UCSD-AML1 (cell line): ENCODE results near the gene CSNK1A1.
"Not testable (repeated sequence)": the region's sequence is repeated elsewhere in the genome, so short reads cannot be mapped to it uniquely, and the experiment has no call there.

Experiments used
- DNase-seq: peaks from one replicate; lab custom pipeline; 2025; ENCODE audit not compliant: unreplicated experiment; lab: John Stamatoyannopoulos, UW

The CSNK1A1 gene

DNA sequence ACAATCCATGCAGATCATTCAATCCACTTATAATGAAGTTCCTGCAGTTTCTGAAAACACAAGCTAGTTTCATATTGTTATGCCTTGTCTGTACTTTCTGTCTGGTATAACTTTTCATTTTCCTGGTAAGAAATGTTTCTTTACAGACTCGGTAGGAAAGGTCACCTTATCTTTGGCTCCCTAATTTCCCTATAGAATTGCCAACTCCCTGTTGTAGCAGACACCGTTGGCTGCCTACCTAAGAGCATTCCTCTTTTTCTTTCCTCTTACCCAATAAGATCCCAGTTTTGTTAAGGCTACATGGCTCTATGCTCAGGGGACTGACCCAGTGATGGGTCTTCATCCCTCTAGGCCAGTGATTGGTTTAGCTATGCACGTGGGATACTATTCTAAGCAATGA, 23.9 kb upstream of the CSNK1A1 start:
- no peak for DNase-seq

DNA sequence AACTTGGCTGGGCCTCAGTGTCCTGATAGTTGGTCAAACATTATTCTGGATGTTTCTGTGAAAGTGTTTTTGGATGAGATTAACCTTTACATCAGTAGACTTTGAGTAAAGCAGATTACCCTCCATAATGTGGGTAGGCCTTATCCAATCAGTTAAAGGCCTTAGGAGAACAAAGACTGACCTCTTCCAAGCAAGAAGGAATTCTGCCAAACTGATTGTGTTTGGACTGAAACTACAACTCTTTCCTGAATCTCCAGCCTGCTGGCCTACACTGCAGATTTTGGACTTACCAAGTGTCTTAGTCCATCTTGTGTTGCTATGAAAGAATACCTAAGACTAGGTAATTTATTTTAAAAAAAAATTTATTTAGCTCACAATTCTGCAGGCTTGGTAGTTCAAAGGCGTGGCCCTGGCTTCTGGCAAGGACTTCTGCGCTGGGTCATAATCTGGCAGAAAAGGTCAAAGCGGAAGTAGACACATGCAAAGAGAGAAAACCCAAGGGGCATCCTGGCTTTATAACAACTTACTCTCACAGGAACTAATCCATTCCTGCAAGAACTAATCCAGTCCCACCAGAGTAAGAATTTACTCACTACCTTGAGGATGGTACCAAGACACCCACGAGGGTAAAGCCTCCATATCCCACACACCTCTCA, 21.5 kb upstream of the CSNK1A1 start:
- no peak for DNase-seq

DNA sequence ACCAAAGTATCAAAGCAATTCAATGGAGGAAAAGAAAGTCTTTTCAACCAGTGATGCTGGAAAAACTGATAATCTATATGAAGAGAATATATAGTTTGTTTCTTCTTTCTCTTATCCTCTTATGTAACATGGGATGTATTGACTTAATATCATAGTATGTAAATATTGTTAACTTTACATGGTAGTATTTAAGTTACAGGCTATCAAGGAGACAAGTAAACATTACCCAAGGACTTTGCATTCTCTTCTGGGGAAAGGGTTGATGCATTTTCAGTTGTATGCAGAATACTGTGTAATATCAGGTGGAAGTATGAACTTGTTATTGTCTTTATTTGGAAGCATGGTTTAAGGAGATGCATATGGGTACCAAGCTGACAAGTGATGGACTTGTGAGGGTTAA, 20.9 kb upstream of the CSNK1A1 start:
- DNase-seq = no peak

DNA sequence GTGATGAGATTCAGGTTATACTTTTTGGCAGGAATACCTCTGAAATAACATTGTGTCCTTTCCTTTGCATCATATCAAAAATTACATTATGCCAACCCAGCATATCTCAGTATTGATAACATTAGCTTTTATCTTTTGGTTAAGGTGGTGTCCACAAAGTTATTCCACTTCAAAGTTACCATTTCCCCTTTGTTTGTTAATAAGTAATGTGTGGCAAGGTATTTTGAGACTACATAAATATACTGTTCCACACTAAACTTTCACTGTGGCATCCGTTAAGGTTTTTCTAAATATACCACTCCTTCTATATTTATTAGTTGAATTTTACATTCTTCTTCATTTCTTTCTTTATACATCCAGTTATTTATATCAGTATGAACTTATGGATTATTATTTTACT, 16.0 kb upstream of the CSNK1A1 start:
- DNase-seq = no peak

DNA sequence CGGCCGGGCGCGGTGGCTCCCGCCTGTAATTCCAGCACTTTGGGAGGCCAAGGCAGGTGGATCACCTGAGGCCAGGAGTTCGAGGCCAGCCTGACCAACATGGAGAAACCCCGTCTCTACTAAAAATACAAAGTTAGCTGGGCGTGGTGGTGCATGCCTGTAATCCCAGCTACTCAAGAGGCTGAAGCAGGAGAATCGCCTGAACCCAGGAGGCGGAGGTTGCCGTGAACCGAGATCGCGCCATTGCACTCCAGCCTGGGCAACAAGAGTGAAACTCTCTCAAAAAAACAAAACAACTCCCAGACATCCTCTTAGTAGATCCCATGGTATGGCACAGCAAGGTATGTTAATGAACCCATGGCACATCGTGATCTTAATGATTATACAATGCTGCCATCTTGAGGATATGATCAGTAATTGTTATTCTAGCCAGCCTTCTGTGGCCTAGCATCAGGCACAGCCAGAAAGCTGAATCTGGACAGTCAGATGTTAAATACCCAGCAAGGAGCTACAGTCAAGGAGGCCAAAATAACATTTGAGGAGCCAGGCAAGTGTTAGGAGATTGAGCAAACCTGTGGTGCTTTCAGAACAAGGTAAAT, 13.4 kb upstream of the CSNK1A1 start:
- DNase-seq = not testable (repeated sequence)

DNA sequence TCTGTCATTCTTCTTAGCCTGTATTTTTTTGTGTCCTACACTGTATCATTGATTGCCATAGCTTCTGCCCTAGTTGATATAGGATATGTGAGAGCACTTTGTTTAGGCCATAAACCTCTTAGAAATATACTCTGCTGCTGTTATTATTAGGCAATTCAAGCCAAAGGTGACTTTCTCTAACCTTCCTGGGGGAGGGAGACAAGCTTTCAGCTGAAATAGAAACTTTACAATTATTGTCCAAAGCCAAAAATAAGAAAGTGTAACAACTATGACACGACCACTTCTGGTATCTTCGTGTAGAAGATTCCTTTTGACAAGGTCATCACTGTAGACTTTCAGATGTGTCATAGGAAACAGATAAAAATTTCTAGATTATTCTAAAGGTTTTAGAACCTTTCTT, 12.2 kb upstream of the CSNK1A1 start:
- no peak for DNase-seq

DNA sequence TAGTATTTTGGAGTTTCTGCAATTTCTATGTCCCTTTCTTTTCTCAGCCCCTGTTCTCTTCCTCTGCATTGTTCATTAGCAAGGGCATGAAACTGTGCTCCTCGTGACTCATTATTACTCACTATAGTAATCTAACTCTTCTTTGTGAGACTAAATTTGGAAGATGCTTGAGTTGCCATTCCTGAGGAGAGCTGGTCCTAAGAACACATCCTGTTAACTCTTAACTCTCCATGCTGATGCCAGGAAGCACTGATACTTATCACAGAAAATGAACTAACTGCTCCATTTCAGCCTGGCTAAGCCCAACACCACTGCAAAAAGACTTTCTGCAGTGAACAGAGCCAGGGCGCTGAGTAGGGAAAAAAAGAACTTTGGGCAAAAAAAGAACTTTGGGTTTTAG, 10.6 kb upstream of the CSNK1A1 start:
- no peak for DNase-seq

DNA sequence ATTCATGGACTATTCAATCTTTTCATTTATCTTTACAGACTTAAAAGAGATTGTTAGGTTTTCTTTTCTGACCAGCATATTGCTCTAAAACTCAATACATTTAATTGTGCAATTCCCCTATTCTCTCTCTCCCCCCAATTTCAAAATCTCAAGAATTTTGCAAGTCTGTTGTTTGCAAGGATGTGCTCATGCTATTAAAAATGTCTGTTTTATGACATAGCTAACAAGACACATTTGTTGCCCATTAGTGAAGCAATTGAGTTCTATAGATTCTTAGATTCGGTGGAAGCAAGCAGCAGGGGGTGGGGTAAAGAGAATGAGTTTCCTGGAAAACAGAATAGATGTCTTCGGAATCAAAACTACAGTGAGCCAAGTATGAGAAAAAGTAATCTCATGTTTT, 8.5 kb upstream of the CSNK1A1 start:
- DNase-seq = no peak

DNA sequence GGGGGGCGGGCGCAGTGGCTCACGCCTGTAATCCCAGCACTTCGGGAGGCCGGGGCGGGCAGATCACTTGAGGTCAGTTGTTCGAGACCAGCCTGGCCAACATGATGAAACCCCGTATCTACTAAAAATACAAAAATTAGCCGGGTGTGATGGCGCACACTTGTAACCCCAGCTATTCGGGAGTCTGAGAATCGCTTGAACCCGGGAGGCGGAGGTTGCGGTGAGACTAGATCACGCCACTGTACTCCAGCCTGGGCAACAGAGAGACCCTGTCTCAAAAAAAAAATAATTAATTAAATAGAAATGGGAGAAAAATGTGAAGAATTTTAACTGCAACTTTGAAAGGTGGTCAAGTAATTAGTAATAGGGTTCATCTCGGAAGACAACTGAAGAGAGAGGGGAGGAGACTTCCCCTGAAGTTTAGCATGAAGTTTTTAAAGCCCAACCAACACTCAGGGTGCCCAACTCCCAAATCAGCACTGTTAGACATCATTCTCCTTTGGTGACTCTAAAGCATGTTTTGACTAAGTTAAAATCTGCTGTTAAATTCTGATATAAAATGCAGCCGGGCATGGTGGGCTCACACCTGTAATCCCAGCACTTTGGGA, 1.4 kb upstream of the CSNK1A1 start:
- no peak for DNase-seq

DNA sequence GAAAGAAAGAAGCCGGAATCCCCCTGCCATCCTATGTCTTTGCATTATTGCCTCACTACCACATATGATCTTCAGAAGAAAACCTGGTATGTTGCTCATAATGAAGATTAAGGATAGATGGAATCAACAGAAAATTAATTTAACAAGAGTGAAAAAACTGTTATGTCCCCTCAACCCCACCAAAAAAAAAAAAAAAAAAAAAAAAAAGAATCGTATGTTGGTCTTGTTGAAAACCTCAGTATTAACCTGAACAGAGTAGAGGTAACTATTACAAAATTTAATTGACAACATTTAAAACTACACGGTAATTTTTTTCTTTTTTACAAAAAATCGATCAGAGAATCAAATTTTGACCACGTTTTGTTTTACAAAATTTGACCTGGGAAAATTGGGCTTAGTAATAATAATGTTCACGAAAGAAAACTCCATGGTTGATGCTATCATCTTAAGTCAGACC, 827 bp upstream of the CSNK1A1 start:
- no peak for DNase-seq

DNA sequence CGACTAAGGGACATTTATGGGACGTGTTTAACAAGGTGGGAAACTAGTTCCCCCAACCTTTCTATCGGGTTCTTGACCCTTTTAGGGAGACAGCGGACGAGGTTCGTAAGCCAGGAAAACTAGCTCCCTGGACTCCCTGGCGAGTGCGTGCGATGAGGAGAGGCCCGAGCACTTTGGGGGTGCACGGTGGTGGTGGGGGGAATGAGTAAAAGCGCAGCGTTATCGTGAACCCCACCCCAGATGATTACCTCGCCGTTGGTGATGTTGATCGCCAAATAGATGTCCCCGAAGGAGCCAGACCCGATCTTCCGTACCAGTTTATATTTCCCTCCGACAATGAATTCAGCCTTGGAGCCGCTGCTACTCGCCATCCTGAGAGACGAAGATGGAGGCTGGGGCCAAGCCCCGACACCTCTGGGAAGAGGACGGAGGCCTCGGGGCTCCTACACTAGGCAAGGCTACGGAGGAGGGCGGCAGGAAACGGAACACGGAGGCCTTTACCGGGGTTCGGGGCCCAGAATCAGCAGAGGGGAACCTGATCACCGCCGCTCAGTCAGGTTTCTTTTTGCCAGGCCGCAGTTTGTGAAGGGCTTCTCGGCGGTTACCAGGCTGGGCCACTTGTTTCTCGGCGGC, 529 bp downstream of the CSNK1A1 start:
- DNase-seq = peak; percentile 58

DNA sequence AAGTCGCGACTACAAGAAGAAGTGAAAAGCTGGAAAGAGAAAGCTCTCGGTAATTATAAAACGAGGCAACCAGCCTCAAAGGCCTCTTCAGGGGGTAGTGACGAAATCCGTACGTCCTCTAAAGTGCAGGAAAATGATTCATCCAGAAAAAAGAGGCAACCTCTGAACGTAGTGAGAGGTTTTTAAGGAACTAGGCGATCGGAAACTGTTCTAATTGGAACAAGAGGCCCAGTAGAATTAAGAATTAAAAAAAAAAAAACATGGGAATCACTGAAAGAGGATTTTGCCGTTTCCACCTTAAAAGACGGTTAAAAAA, 1.0 kb downstream of the CSNK1A1 start:
- DNase-seq = no peak

DNA sequence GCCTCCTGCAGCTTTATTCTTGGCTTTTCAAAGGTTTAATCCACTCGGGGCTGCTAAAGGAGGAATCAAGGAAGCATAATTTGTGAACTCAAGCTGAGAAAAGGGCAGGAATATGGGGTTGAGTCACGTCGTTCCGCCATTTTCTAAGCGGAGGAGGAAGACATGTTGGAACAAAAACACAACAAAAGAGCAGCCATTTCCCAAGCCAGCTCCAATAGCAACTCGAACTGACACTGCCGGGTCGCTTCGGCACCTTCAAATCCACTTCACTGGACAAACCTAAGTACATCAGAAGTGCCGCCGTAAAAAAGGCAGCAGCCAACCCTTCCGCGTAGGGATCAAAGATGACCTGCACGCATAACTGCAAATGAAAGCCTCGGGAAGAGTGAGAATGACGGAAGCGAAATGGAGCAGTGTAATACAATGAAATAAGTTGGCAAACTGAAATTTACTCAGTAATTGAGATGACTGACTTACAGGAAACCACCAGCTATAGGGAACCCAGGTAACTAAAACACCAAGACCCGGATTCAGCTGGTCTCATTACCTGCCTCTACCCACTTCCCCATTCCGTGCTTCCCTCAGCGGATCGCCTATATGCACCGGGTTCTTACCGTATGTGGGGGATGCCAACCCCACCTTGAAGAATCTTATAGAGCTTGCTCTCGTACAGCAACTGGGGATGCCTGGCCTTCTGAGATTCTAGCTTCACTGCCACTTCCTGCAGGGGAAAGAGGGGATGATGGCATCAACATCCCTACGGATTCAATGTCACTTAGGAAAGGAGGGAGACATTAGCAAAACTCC, 1.6 kb downstream of the CSNK1A1 start:
- peak; percentile 34 for DNase-seq

DNA sequence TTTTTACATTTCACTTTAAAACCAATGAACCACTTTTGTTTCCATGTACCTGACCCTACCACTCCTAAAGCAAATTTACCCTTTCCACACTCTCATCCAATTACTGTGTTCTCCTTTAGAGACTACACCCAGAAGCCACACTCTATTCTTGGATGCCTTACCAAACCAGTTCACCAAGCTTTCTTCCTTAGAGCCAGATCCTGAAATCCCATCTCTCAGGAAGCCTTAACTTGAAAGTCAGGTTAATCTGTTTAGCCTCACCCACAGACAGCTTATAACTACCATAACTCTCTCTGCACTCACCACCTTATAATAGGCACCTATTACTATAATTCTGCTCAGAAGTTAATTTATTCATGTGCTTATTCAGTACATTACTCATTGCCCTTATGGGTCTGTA, 4.3 kb downstream of the CSNK1A1 start:
- DNase-seq = no peak

DNA sequence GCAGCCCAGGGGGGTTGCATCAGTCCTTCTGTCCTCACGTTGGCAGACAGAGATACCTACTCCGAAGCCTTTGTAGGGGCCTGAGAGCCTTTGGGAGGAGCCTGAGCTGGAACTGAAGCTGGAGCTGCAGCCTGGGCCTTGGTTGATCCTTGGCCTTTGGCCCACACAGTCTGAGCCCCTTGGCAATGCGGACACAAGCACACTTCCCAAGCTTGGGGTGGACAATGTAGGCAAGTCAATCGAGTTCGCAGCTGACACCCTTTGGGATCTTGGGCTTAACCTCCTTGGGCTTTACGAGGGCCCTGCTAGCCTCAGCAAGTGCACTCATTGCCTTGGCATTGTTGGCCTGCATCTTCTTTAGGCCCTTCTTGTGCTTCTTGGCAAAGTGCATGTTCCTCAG, 5.9 kb downstream of the CSNK1A1 start:
- DNase-seq = no peak

DNA sequence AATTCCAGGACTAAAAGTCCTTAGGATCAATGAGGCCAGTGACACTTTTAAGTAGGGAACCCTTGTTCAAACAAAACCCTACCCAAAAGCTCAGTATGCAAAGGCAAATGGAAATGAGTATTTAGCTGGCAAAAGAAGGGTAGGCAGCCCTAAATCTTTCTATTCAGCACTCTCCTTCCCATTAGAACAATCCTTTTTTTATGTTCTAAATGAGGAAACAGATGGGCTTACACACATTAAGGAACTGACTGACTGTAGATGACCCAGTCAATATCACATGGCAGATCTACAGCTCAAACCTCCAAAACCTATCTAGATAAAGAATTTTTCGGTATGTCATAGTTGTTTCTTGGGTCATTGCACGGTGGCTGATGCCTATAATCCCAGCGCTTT, 7.2 kb downstream of the CSNK1A1 start:
- no peak for DNase-seq

DNA sequence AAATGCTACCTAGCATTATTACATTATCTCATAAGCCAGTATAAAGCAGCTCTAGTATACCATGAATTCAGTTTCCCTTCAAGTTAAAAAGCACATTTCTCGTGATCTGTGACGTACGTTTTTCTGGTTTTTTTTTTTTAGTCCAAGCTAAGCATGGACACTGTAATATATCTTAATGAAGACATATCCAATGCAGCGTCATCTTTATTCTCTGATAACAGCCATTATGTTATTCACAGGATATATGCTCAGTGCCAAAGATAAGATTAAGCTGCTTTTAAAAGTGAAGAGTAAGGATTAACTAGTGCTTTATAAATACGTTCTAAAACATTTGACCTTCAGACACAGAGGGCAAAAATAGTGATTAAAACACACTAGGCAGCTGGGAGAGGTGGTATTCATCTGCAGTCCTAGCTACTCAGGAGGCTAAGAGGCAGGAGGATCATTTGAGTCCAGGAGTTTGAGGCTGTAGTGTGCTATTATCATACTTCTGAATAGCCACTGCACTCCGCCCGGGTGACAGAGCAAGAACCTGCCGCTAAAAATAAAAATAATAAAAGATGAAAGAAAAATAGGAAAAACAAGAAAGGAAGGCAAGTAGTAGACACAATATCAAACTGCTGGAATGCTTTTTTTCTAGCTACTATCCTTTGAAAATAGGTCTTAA, 7.7 kb downstream of the CSNK1A1 start:
- no peak for DNase-seq

DNA sequence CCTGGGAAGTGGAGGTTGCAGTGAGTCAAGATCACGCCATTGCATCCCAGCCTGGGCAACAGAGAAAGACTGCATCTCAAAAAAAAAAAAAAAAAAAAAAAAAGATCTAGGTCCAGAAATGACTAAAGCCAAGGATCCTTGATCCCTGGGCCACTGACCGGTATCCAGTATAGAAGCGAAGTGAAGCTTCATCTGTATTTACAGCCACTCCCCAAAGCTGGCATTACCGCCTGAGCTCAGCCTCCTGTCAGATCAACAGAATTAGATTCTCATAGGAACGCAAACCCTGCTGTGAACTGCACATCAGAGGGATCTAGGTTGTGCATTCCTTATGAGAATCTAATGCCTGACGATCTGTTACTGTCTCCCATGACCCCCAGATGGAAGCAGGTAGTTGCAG, 9.3 kb downstream of the CSNK1A1 start:
- no peak for DNase-seq

DNA sequence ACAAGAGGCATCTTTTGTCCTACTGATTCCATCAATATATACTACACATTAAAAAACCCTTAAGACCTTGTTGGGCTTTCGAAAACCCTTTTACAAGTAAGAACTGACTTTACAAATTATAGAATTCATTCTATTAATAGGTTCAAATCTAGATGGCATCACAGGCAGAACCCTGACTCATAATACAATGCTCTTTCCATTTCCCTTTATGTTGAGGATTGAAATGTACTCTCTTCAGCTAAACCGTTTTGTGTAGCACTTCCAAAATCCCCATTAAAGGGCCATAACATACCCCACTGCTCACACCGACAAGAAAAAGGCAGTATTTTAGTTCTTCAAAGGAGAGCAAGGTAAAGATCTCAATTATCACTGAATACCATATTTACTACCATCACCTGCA, 11.2 kb downstream of the CSNK1A1 start:
- DNase-seq = no peak

DNA sequence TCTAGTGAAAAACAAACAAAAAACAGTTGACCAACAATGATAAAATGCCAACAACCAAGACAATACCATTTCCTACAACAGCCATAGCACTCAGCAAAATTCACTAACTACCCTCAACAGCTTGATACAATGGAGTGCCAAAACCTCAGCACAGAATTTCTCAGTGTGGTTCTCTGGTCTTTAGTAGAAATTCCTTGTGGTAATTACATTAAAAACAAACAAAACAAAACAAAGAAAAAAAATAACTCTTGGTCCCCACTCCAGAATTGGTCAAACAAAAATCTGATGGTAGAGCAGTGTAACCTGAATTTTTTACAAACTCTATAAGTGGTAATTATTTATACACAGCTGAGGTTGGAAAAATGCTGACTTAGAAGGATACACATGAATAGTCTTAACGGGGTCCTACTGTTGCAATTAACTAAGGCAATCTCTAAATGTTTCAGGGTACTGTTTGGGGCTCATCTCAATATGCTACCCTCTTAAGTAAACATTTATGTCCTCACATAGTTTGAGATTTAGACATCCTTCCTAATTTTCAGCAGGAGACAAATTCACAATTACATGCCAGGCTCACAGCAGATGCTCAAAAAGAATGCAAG, 13.8 kb downstream of the CSNK1A1 start:
- no peak for DNase-seq

DNA sequence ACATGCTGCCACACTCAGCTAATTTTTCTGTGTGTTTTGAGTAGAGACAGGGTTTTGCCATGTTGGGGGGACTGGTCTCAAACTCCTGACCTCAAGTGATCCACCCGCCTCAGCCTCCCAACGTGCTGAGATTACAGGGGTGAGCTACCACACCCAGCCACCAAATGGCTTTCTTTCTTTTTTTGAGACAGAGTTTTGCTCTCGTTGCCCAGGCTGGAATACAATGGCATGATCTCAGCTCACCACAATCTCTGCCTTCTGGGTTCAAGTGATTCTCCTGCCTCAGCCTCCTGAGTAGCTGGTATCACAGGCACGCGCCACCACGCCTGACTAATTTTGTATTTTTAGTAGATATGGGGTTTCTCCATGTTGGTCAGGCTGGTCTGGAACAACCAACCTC, 15.5 kb downstream of the CSNK1A1 start:
- not testable (repeated sequence) for DNase-seq
